ENCODE data around the gene KIAA0319L. TPM values are rescaled to one million over a fixed set of nuclear protein-coding genes. Genes with fewer than 3 reads are reported as not detected.

The KIAA0319L gene
- total RNA-seq, 1 donor from 2014 or later, result 37.4 TPM

Other genes with a start within 250 kb of the KIAA0319L start
- 59.7 TPM for gene NCDN, start 396 bp upstream of the KIAA0319L start, total RNA-seq
- 0.62 TPM for gene TFAP2E, start 15.9 kb upstream of the KIAA0319L start, total RNA-seq
- 17.8 TPM for gene PSMB2, start 84.1 kb upstream of the KIAA0319L start, total RNA-seq
- 73.0 TPM for gene C1orf216, start 161.5 kb upstream of the KIAA0319L start, total RNA-seq
- gene CLSPN, start 212.6 kb upstream of the KIAA0319L start, total RNA-seq, result 10.9 TPM